OCI-LY1 (cell line): ENCODE results near the gene C8G.

ENCODE experiments used
- CTCF ChIP-seq: fragments of 200-600 bp; sonication (generic), shearing (Covaris generic); IDR thresholded peaks from 2 replicates; pipeline ENCODE4 v1.5.1; 2017; ENCODE audit warnings: mild to moderate bottlenecking, antibody characterized with exemption, low read length, moderate library complexity, mixed read lengths
- EZH2 ChIP-seq: fragments of 200-600 bp; sonication (generic), shearing (Covaris generic); IDR thresholded peaks from 2 replicates; pipeline ENCODE4 v1.8.0; 2017; ENCODE audit warnings: borderline replicate concordance, mixed run types, mild to moderate bottlenecking, antibody characterized with exemption, low read length, moderate library complexity, mixed read lengths

- TF ChIP-seq CTCF: no peak
- no peak for TF ChIP-seq EZH2
Observed at GRCh38 chr9:136944212-136944518, 878 bp upstream of the C8G start.
